Duodenal mucosa (tissue), 2 donors: ENCODE results near the gene TARBP1.
A peak's percentile ranks its signal among the peaks of the same experiment; 100 is the strongest.

ENCODE experiments used
- H3K27ac ChIP-seq: one replicate; pipeline ENCODE4 v1.7.0; 2013; ENCODE audit warnings: low read depth, low read length
- H3K27me3 ChIP-seq, 2 donors: one replicate each; pipeline ENCODE4 v1.7.0; 2013; ENCODE audit warnings: low read length in 2 of 2, control low read depth in 1 of 2; ENCODE audit not compliant: insufficient read depth in 2 of 2, control insufficient read depth in 1 of 2
- H3K36me3 ChIP-seq, 2 donors: one replicate each; pipeline ENCODE4 v1.7.0; 2013; ENCODE audit warnings: low read length in 2 of 2, control low read depth in 1 of 2; ENCODE audit not compliant: insufficient read depth in 2 of 2, control insufficient read depth in 1 of 2
- H3K4me1 ChIP-seq, 2 donors: one replicate each; pipeline ENCODE4 v1.7.0; 2013; ENCODE audit warnings: low read length in 2 of 2, control low read depth in 1 of 2; ENCODE audit not compliant: insufficient read depth in 2 of 2, control insufficient read depth in 1 of 2
- H3K4me3 ChIP-seq, 2 donors: one replicate each; pipeline ENCODE4 v1.7.0; 2013; ENCODE audit warnings: low read length in 2 of 2, low read depth in 1 of 2
- H3K9ac ChIP-seq, 2 donors: one replicate each; pipeline ENCODE4 v1.7.0; 2013; ENCODE audit warnings: low read length in 2 of 2, low read depth in 1 of 2
- H3K9me3 ChIP-seq, 2 donors: one replicate each; pipeline ENCODE4 v1.7.0; 2013; ENCODE audit warnings: low read length in 2 of 2, control low read depth in 1 of 2; ENCODE audit not compliant: control insufficient read depth in 1 of 2

The TARBP1 gene

GRCh38 chr1:234484218-234484617, 5.2 kb upstream of the TARBP1 start:
- no peaks in the 10 kb centered on the region for H3K36me3 ChIP-seq
- H3K9ac ChIP-seq: no peak overlapping the region
- H3K9me3 ChIP-seq: no peaks in the 10 kb centered on the region
- H3K27me3 ChIP-seq: no peaks in the 10 kb centered on the region
- H3K27ac ChIP-seq: no peak overlapping the region
- H3K4me1 ChIP-seq: peaks cover 3 to 13% of the 10 kb centered on the region in 2 donors
- H3K4me3 ChIP-seq: no peak overlapping the region

GRCh38 chr1:234481771-234482170, 2.8 kb upstream of the TARBP1 start:
- H3K4me3 ChIP-seq: no peak overlapping the region
- H3K4me1 ChIP-seq: peaks cover 8 to 11% of the 10 kb centered on the region in 2 donors
- no peaks in the 10 kb centered on the region for H3K9me3 ChIP-seq
- H3K27me3 ChIP-seq: no peaks in the 10 kb centered on the region
- no peaks in the 10 kb centered on the region for H3K36me3 ChIP-seq
- H3K27ac ChIP-seq: no peak overlapping the region
- H3K9ac ChIP-seq: no peak overlapping the region

- H3K4me1 ChIP-seq: peaks cover 10 to 11% of the 10 kb centered on the region in 2 donors
- no peak overlapping the region for H3K4me3 ChIP-seq
- no peak overlapping the region for H3K27ac ChIP-seq
- H3K36me3 ChIP-seq: no peaks in the 10 kb centered on the region
- H3K27me3 ChIP-seq: no peaks in the 10 kb centered on the region
- no peak overlapping the region for H3K9ac ChIP-seq
- H3K9me3 ChIP-seq: no peaks in the 10 kb centered on the region
These were observed 887 bp upstream of the TARBP1 start for GRCh38 chr1:234479866-234480265.

GRCh38 chr1:234479310-234479559, 256 bp upstream of the TARBP1 start:
- Histone ChIP-seq H3K4me3 (peak overlapping the region; percentile 72 to 87), H3K27ac (no peak overlapping the region), H3K27me3 (no peaks in the 10 kb centered on the region), H3K9ac (peak overlapping the region; percentile 36 to 59), H3K4me1 (peaks cover 10 to 11% of the 10 kb centered on the region in 2 donors), H3K9me3 (no peaks in the 10 kb centered on the region), H3K36me3 (no peaks in the 10 kb centered on the region)

DNA sequence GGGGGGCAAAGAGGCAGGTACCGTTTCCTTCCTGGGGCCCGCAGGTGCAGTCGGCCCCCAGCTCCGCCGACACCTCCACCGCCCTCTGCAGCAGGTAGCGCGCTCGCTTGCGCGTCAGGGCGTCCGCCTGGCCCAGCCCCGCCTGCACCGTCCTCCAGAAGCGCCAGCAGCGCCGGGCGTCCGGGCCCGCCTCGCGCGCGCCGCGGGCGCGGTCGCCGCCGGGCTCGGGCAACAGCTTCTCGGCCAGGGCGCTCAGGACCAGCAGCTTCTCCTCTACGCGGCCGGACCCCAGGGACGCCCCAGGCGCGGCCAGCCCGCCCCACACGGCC, 863 bp downstream of the TARBP1 start:
- Histone ChIP-seq H3K27ac (peak overlapping the region; percentile 84), H3K4me3 (peak overlapping the region; percentile 84 to 87), H3K36me3 (no peaks in the 10 kb centered on the region), H3K9ac (peak overlapping the region; percentile 67 to 91), H3K9me3 (no peaks in the 10 kb centered on the region), H3K27me3 (no peaks in the 10 kb centered on the region), H3K4me1 (peaks cover 10 to 11% of the 10 kb centered on the region in 2 donors)

DNA sequence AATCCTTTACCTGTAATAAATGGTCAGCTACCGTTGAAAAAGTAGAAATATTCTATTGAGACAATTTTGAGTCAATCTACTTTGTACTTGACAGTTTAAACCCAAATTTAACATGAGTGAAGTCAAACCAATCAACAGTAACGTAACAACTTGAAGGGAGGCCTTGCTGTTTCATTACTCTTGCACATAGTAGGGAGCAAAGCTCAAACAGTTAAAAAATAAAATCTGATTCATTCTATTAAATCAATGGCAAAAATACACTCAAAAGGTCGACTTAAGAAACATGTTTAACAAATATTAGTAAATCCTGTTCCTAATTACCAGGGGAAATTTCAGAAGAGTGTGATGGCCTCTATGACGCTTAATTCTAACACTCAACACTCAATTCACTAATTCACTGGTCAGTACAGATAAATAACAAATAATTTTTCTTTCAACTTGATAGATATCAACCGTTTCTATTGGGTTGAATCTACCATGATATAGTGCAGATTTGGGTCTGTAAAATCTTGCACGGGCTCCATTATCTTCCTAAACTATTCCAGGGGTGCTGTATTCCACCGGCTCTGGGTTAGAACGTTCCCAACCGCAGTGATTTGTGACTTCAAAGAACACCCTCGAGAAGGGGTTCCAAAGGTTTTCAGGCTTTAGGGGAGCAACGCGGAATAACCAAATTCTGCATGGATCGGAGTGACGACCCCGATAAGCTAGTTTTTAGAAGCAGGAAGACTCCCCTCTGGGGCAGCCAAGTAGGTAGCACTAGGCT, 1.4 kb downstream of the TARBP1 start:
- Histone ChIP-seq H3K4me1 (peaks cover 10 to 11% of the 10 kb centered on the region in 2 donors), H3K27ac (peak overlapping the region; percentile 84), H3K4me3 (peak overlapping the region; percentile 84 to 87), H3K9me3 (no peaks in the 10 kb centered on the region), H3K9ac (peak overlapping the region; percentile 67 to 91), H3K36me3 (no peaks in the 10 kb centered on the region), H3K27me3 (no peaks in the 10 kb centered on the region)

DNA sequence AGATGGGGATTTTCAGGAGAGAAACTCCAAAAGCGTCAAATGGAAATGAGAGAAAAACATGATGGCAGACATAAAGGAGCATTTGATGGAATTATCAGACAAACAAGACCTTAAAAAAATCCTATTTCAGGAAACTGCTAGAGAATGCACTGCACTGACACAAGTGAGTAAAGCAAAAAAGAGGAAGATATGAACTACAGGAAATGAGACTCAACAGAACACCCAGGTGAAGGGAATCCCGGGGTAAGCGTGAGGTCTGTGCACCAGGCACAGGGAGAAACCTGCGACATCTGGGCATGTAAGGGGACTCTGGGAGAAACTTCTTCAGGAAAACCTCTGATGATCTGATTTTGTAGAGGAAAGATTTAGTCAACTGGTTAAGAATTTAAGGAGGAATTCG, 2.8 kb downstream of the TARBP1 start:
- Histone ChIP-seq H3K4me1 (peaks cover 10 to 11% of the 10 kb centered on the region in 2 donors), H3K36me3 (no peaks in the 10 kb centered on the region), H3K9ac (no peak overlapping the region)

DNA sequence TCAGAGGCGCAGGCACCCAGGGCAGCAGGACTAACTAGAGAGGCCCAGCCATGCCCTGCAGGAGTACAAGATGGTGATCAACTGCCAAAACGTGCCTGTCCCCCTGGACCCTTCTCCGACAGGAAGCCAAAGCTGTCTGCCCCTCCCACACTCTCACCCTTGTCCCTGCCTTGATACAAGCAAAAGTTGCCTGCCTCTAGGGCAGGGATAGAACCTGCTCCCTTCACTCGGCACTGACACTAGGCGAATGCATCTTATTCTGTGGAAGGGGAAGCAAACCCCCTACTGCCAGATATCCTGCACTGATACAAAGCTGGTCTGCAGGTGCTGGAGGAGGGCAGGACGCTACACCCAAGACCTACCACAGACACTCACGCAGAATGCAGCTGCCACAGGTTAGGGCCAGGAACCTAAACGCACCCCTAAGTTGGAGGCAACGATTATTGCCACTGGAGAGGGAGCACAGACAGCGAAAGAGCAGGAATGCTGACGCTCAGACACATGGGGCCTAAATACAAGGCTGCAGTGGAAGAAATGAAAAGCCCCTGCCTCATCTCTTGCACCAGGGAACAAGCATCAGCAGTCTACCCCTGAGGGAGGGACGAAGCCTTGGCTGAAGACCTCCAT, 3.7 kb downstream of the TARBP1 start:
- Histone ChIP-seq H3K4me1 (peaks cover 10 to 11% of the 10 kb centered on the region in 2 donors), H3K9ac (no peak overlapping the region), H3K4me3 (no peak overlapping the region), H3K36me3 (peaks cover 0 to 3% of the 10 kb centered on the region in 2 donors), H3K9me3 (no peaks in the 10 kb centered on the region), H3K27ac (no peak overlapping the region), H3K27me3 (no peaks in the 10 kb centered on the region)

More for the DNA sequence above, 2.8 kb downstream of the TARBP1 start:
- Histone ChIP-seq H3K27me3 (no peaks in the 10 kb centered on the region), H3K9me3 (no peaks in the 10 kb centered on the region), H3K4me3 (no peak overlapping the region), H3K27ac (no peak overlapping the region)

- Histone ChIP-seq H3K9ac (no peak overlapping the region), H3K27ac (no peak overlapping the region), H3K4me1 (peaks cover 10% of the 10 kb centered on the region in 2 donors), H3K4me3 (no peak overlapping the region), H3K27me3 (no peaks in the 10 kb centered on the region), H3K9me3 (no peaks in the 10 kb centered on the region), H3K36me3 (peaks cover 0 to 3% of the 10 kb centered on the region in 2 donors)
These were observed 4.6 kb downstream of the TARBP1 start for GRCh38 chr1:234474375-234474774.

DNA sequence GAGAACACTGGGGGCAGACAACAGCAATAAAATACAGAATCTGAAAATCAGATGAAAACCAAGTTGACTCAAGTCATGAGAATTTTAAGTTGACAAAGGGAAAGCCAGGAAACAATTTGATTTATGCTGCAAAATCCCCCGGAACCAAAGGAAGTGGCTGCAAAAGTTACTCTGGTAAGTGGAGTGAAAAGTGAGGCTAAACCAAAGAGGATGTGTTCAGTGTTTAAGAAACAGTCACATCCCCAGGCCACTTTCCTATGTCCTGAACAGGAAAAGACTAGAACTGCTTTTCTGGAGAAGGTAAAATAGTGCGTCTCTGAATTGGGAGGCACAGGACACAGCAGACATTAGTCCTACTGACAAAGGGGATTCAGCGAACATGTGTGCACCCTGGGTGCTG, 5.9 kb downstream of the TARBP1 start:
- H3K4me3 ChIP-seq: no peak overlapping the region
- H3K9me3 ChIP-seq: no peaks in the 10 kb centered on the region
- H3K27me3 ChIP-seq: no peaks in the 10 kb centered on the region
- H3K27ac ChIP-seq: no peak overlapping the region
- H3K4me1 ChIP-seq: peaks cover 8 to 10% of the 10 kb centered on the region in 2 donors
- peaks cover 0 to 3% of the 10 kb centered on the region in 2 donors for H3K36me3 ChIP-seq
- no peak overlapping the region for H3K9ac ChIP-seq
